Testis (tissue), 3 donors: ENCODE measurements around the gene CCDC57. TPM values are rescaled to one million over a fixed set of nuclear protein-coding genes. Genes with fewer than 3 reads are reported as not detected.
"Not testable (repeated sequence)": the region's sequence is repeated elsewhere in the genome, so short reads cannot be mapped to it uniquely, and the experiment has no call there.

ENCODE experiments used
- DNase-seq: peaks from one replicate; pipeline ENCODE4 v3.0.0-alpha.2; 2019
- H3K27ac ChIP-seq, 2 donors: fragments of 200-600 bp; sonication (generic); one replicate each; pipeline ENCODE4 v1.5.1; 2019
- H3K27me3 ChIP-seq: fragments of 200-600 bp; sonication (generic); one replicate; pipeline ENCODE4 v1.5.1; 2019
- H3K36me3 ChIP-seq: fragments of 200-600 bp; sonication (generic); one replicate; pipeline ENCODE4 v1.5.1; 2017; ENCODE audit warnings: low read depth; ENCODE audit errors: missing control alignments
- H3K4me1 ChIP-seq: fragments of 200-600 bp; sonication (generic); one replicate; pipeline ENCODE4 v1.5.1; 2019
- H3K4me3 ChIP-seq, 2 donors: fragments of 200-600 bp; sonication (generic); one replicate each; pipeline ENCODE4 v1.5.1; 2017 to 2019
- H3K9me3 ChIP-seq: fragments of 200-600 bp; sonication (generic); one replicate; pipeline ENCODE4 v1.5.1; 2017
- CTCF ChIP-seq, 3 experiments: fragments of 450-650 bp in 2 of 3; fragments of 200-600 bp in 1 of 3; sonication (generic) in 1 of 3; IDR thresholded peaks; one replicate each; pipeline ENCODE4 v1.5.1; 2016 to 2019; ENCODE audit warnings: antibody characterized with exemption in 3 of 3, mild to moderate bottlenecking in 2 of 3, moderate library complexity in 1 of 3
- POLR2A ChIP-seq: fragments of 450-650 bp; IDR thresholded peaks from one replicate; pipeline ENCODE4 v1.6.1; 2017; ENCODE audit warnings: antibody characterized with exemption, mild to moderate bottlenecking, moderate library complexity
- WGBS, 2 donors: methylation state at CpG; one replicate each; pipeline ENCODE4 v1.1.5; 2018; 5-methylcytosine and 5-hydroxymethylcytosine counted together
- intact Hi-C: fragments of 100-400 bp; cut with DNase I; formaldehyde crosslinking; loops from one replicate; pipeline ENCODE4 v1.15.1; 2023; ENCODE audit warnings: low total_unique reads
- polyA plus RNA-seq: library from polyadenylated mRNA; stranded (reverse); fragments of 350-450 nt; fragmentation: Illumina TruSeq; extraction: RNeasy Lipid Tissue Mini Kit (QIAGEN cat#74804); gene quantifications from one replicate; pipeline ENCODE4 v1.2.3, GENCODE V29; 2014; ENCODE audit warnings: low read depth, low replicate concordance; ENCODE audit not compliant: insufficient read depth
- total RNA-seq, 2 donors: library from RNA; depleted of rRNA; stranded (reverse); fragments of >200 nt; gene quantifications; one replicate each; pipeline ENCODE4 v1.2.3, GENCODE V29; 2016

CCDC57 gene
- total and polyA plus RNA-seq, 3 donors from 2014 or later = 61.3 to 111 (median 71.8) TPM

DNA sequence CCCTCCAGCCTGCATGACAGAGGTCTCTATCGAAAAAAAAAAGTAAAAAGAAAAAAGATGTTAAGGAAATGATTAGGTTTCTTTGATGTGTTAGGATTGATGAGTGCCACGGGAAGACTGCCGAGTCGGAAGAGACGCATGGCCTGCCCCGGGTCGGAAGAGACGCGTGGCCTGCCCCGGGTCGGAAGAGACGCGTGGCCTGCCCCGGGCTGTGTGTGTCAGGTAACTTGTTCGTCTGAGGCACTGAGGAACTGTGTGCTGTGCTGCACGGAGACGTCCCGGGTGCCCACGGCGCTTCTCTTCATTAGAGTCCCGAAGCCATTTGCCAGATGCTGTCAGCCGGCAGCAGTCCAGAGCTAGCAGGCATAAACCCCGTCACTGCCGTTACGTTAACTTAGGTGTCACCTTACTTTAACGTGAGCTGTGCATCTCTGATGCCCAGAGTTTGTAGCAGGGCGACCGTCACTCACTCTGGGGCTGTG lies 74.1 kb downstream of the CCDC57 start:
- DNase-seq = no peak
- Histone ChIP-seq H3K36me3 (no peaks in the 10 kb centered on the region), H3K27me3 (no peaks in the 10 kb centered on the region), H3K4me1 (no peaks in the 10 kb centered on the region), H3K27ac (no peak overlapping the region), H3K4me3 (no peak overlapping the region), H3K9me3 (no peaks in the 10 kb centered on the region)
- 92 to 96% methylated on average over 28 of the region's 28 CpGs for WGBS, 2 donors
- TF ChIP-seq POLR2A = no peak
- no peak for TF ChIP-seq CTCF (IDR thresholded peaks at IDR 0.05)
- intact Hi-C loops = no loop called here

DNA sequence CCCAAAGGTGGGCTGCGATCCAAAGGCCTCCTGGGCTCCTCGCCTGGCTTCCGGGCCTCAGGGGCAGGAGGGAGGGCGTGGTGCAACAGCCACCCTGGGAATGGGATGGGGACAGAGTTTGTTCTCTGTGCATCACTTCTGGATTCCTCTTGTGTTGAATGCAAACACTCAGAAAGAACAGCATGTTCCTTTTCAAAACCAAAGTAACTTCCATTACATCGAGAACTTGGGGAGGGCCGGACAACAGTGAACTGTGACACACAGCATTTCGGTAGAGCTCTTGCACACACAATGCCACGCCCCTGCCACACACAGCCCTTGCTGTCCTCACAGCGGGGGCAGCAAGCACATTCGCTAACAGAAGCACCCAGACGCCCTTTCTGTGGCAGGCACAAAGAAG lies 78.5 kb downstream of the CCDC57 start:
- DNase-seq = peak; percentile 71
- 51 to 54% methylated on average over 11 of the region's 11 CpGs for WGBS, 2 donors
- peak overlapping the region; percentile 58 to 88 for H3K27ac ChIP-seq
- no peaks in the 10 kb centered on the region for H3K27me3 ChIP-seq
- no peaks in the 10 kb centered on the region for H3K36me3 ChIP-seq
- intact Hi-C loops = no loop called here
- no peaks in the 10 kb centered on the region for H3K9me3 ChIP-seq
- TF ChIP-seq CTCF (IDR thresholded peaks at IDR 0.05) = no peak
- no peak for TF ChIP-seq POLR2A
- no peak overlapping the region for H3K4me3 ChIP-seq
- no peaks in the 10 kb centered on the region for H3K4me1 ChIP-seq

- peak; percentile 49 for DNase-seq
- 62 to 77% methylated on average over 8 of the region's 8 CpGs for WGBS, 2 donors
- H3K27ac ChIP-seq = peak overlapping the region in 1 of 2 donors; percentile 88
Observed at GRCh38 chr17:82133166-82133953, 79.3 kb downstream of the CCDC57 start.

DNA sequence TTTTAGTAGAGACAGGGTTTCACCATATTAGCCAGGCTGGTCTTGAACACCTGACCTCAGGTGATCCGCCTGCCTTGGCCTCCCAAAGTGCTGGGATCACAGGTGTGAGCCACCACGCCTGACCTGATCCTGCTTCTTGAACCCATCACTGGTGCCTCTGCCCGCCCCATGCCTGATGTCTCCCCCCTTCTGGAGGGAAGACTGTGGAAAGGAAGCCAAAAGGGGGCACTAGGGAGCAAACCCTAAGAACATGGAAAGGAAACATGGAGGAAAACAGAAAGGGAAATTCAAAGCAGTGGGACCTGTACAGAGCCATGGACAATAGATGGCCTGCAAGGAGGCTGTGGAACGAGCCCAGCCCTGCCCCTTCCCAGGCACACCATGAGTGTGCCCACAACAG lies 83.5 kb downstream of the CCDC57 start:
- H3K4me1 ChIP-seq = no peaks in the 10 kb centered on the region
- DNase-seq = no peak
- no peaks in the 10 kb centered on the region for H3K36me3 ChIP-seq
- 87 to 93% methylated on average over 4 of the region's 4 CpGs for WGBS, 2 donors
- H3K9me3 ChIP-seq = no peaks in the 10 kb centered on the region
- no peak overlapping the region for H3K4me3 ChIP-seq
- H3K27ac ChIP-seq = no peak overlapping the region
- TF ChIP-seq CTCF (IDR thresholded peaks at IDR 0.05) (no peak), POLR2A (no peak)
- intact Hi-C loops = no loop called here
- no peaks in the 10 kb centered on the region for H3K27me3 ChIP-seq

More at GRCh38 chr17:82133166-82133953, 79.3 kb downstream of the CCDC57 start:
- H3K9me3 ChIP-seq, H3K36me3 ChIP-seq, intact Hi-C loops, H3K4me1 ChIP-seq, H3K27me3 ChIP-seq, H3K4me3 ChIP-seq: not testable (repeated sequence)

DNA sequence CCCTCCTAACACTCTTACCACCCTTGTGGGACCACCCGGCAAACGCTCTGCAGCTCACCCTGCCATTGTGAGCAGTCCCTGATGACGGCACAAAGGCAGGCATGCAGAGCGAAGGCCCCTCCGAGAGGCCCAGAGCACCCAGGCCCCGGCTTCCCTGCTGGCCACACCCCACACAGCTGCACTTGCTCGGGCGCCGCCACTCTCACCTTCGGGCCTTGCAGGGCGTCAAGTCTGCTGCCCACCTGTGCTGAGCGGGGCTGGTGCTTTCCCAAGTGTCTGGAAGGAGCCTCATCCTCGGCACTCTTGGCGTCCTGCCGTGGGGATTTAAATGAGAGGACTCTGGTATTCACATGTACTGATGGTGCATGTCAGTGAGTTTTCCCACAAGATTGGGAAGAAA lies 84.4 kb downstream of the CCDC57 start:
- intact Hi-C loops = no loop called here
- no peak overlapping the region for H3K4me3 ChIP-seq
- WGBS, 2 donors = 87 to 90% methylated on average over 14 to 15 of the region's 15 CpGs
- H3K27ac ChIP-seq = no peak overlapping the region
- no peak for DNase-seq
- no peaks in the 10 kb centered on the region for H3K9me3 ChIP-seq
- no peaks in the 10 kb centered on the region for H3K27me3 ChIP-seq
- H3K36me3 ChIP-seq = no peaks in the 10 kb centered on the region
- no peaks in the 10 kb centered on the region for H3K4me1 ChIP-seq
- TF ChIP-seq CTCF (IDR thresholded peaks at IDR 0.05) = no peak
- TF ChIP-seq POLR2A = no peak
